Measurements from ENCODE around the gene MASP1.
A peak's percentile ranks its signal among the peaks of the same experiment; 100 is the strongest.

Gene MASP1

DNA sequence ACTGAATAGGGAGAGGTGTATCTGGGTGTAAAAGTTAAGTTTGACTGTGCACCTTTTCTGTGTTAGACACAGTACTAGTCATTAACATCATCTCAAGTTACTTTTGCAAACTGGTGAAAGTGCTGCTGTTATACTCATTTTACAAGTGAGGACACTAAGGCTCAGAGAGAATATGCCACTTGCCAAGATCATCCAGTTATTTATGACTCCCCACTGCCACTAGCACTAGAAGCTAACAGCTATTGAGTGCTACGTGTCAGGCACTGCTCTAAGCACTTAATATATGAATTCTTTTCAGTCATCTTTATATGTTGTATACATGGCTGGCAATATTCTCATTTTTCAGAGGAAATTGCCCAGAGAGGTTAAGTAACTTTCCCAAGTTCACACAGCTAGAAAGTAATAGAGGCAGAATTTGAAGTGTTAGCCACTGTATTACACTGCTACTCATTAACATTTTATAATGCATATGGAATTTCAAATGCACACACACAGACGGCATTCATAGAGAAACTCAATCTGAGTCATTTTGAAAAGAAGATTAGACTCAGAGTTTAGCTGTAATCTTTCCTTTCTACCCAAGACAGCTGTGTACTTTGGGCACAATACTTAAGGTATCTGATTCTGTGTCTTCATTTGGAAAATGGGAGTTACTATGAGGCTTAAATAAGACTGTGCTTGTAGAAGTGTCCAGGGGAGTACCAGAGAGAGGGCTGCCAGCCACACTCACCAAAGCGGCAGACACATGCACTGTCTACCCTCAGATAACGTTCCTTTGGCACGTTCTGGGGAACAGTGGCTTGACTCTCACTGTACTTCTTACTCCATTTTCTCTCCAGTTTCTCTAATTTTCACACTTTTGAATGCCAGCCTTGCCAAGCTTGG, 1.3 kb upstream of the MASP1 start:
- DNase-seq: no peak

DNA sequence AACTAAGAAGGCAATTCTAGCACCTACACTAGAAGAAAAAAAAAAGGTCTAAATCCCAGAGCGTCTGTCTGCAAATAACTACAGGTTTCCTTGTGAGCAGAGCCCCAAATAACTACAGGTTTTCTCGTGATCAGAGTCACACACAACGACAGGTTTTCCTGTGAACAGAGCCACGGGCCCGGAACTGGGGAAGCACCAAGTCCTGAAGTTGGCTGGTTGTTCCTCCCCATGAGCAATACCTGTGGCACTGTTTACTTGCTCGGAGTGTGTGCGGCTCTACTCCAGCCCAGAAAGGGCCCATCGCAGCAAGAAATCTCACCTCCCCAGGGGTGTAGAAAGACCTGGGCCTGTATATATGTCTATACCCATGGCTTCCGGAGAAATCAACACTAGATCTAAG, 644 bp upstream of the MASP1 start:
- DNase-seq: no peak

DNA sequence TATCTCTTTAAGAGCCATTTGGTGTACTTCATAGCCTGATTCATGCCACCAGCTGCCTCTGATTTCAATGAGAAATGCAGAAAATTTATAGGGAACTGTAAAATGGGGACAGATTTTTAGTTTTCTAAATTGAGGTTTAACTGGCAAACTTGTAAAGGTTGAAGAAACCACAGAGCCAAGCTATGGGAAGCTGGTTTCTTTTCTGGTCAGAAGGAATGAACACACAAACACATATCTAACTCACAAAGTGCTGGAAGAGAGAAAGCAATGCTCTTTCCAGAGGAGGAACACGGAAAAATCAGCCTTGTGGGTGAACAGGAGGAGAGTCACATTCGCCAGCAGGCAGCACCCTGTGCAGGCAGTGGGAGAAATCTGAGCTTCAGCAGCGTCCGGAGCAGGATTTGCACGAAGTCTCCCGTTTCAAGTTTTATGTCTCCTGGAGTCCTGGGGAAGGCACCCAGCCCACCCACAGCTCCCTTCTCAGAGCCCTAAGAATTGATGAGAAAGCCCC, 481 bp downstream of the MASP1 start:
- DNase-seq: no peak

DNA sequence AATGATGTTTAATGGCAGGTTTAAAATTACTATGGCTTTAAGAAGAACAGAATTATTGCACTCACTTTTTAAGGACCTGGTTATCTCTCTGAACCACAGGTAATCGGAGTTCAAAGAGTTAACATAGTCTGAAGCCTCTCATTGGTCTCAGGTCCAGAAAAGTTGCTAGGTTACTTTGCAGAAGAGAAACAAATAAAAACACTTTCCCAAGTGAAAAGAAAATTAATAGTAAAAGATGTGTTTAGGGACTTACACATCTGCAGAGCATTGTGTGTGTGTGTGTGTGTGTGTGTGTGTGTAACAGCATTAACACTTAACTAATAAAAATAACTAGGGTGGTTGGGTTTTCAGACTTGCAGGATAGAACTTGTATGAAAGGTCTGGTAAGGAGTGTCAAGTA, 1.0 kb downstream of the MASP1 start:
- DNase-seq: no peak

DNA sequence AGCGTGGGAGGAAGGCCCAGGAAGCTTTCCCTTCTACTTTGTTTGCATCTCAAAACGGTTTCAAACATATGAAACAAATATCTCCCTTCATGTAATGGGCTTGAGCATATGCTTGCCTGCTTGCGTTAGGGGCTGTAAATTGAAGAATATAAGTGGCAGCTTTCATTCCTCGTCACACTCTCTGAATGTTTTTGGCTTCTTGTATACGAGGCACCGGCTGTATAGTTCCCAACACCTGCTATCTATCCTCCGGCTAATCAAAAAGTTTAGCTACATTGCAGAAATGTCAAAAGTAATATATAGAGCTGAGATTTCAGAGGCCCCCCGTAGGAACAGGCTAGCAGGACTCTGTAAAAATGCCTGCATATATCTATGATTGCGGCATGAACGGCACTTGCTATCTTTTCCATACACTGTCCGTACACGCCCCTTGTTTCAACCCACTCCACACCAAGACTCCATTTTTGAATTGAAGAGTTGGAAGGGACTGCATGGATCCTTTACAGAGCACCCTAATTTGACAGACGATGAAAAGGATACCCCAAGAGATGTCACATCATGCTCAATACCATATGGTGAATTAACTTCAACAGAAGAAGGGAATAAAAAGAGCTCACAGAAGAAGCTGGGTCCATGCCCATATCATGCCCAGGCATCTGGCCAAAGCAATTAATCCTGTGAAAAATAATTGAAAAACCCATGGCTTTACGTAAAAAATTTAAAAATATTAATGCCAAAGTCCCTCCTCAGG, 2.5 kb downstream of the MASP1 start:
- DNase-seq: no peak

DNA sequence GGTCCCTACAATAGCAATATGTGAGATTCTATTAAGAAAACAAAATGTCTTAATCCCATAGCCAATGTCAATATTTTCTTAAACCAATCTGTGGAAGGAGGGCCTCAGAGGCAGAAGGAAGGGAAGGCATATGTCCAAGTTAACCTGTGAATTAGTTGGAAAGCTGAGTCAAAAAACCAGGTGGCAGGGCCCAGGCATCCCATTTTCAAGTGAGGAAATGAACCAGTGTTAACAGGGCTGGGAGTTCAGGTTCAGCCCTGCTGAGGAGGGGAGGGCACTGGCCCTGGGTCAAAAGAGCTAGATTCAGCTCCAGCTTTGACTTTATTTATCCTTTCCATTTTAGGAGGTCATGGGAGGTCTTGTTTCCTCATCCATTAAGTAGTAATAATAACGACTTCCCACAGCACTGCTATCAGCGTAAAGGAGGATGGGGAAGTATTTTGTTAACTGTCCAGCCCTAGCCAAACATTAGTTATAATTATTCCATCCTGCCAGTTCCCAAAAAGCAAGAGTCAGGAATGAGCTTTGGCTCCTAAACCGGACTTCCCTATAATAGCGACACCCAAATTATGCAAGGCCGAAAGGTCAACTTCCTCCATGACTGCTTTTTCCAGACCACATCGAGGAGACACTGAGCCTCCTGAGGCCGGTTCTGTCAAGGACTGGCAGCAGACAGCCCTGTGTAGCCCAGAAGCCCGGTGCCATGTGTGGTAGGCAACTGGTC, 3.2 kb downstream of the MASP1 start:
- DNase-seq: no peak

DNA sequence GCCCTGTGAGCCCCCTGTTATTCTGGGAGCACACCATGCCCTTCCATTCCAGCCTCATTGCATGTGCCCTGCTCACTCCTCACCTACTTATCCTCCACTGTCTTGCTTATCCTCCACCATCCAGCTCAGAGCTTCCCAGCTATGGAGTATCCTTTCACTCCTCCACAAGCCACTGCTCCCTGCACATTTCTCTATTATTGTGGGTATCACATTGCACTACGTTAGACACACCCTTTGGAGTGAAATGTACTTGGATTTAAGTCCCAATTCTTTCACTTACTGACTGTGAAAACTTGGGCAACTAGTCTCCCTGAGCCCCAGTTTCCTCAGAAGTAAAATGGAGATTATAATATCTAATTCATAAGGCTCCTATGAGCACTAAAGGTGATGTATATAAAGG, 4.3 kb downstream of the MASP1 start:
- DNase-seq: no peak

DNA sequence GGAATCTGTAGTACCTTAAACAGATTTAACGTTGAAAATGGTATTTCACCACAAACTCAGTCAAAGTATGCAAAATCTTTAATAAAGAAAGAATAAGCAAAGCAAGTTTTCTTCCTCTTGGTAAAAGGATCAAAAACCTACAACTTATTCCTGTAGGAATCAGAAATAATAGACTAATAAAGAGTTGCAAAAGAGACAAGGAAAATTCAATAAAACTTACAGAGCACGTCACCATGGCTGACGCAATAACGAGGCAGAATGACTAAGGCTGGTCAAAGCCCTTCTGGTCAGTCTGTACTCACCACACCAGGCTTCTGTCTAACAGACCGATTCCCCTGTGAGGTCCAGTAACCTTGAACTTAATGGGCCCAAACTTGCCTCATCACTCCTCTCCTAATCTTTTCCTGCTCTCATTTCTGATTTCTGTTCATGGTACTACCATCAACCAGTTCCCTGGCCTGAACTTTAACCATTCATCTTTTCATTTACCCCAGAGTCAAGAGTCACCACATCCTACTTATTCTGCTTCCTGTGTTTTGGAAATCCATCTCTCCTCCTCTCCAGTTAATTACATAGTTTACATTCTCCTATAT, 5.0 kb downstream of the MASP1 start:
- DNase-seq: peak; percentile 6

DNA sequence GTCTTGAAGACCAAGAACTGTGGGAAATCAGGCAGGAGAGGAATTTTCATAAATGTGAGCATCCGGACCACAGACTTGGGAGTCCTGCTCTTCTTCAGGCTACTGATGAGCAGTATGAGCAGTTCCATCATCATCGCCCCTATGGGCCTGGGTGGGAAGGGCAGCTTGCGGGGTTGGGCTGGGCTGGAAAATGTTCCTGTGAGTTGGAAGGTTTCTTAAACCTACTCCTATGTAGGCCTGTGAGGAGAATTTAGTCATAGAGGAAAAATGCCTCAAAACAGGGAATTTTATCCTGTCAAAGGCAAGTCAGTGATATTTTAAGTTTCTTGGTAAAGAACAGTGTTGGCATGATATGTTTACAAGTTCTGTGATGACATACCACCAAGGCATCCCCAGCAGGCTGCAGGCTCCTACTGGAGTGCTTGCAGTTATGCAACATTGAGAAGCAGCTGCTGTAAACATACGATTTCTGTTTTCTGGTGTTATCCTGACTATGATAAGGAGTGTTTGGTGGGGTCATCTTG, 10.3 kb downstream of the MASP1 start:
- peak; percentile 35 for DNase-seq

DNA sequence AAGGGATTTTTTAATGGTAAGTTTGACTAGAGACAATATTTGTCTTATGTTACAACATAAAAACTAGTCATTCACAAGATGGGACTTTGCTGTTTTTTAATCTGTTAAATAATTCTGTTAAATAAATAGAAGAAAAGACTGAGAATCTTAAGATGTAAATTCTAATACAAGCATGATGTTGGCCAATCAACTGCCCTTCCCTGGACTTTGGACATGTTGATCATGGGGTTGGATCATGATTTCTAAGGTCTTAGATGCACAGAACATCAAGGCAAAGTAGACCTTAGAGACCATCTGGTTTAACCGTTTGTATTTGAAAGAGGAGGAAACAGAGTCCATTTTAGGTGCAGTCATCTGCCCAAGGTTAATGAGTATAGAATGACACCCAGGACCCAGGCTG, 10.9 kb downstream of the MASP1 start:
- DNase-seq: no peak

DNA sequence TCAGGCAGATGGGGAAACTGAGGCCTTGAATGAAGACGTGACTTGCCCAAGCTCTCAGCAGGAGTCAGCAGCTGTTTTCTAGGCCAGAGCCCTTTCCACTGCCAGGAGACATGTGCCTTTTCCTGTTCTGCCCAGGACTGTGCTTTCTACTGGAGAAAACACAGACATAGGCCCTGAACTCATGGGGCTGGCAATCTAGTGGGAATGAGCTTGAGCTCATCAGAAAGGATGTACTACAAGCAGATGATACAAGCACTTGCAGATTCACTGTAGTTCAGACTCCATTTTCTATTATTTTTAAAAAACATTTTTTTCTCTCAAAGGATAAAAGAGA, 14.4 kb downstream of the MASP1 start:
- no peak for DNase-seq

DNA sequence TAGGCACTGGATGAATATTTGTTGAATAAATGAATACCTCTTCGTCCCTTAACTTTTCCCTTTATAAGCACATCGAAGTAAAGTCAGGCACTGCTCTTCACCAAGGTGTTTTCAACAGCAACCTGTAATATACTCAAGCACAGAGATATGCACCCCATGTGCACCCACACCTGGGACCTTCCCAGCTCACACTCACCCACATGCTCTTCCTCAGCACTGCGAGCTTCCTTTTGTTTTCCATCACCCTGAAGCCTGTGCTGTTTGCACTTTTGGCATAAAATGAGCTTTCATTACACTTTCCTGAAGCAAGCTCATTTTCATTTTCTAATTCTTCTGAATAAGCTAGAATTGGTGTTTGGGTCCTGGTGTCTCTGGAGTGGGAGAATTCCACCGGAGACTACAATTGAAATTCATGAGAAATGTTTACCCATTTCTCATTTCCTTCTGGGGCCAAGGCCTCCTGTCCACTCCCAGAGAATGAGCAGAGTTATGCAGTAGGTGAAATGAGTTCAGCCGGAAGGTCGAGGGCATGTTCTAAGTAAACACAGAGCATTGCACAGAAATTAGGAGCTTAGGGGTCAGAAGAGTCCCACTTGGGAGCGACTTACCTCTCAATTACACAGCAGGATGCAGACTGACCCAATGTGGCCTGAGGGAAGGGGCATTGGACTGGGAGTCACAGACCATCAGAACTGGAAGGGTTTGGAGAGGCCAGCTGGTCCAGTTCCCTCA, 15.0 kb downstream of the MASP1 start:
- DNase-seq: no peak

DNA sequence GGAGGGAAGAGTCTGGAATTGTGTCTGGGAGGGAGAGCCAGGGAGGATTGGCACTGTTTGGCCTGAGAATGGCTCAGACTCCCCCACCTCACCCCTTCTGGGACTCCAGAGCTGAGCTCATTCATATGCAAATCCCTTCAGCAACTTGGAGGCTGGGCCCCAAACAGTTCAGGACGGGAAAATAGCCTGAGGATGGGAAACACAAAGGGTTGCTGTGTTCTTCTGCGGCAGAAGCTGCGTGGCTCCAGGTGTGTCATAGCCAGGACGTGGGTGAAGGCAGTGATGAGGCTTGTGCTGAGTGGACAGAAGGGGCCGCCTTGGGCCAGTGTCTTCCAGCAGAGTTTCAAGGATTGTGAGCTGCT, 16.6 kb downstream of the MASP1 start:
- no peak for DNase-seq

DNA sequence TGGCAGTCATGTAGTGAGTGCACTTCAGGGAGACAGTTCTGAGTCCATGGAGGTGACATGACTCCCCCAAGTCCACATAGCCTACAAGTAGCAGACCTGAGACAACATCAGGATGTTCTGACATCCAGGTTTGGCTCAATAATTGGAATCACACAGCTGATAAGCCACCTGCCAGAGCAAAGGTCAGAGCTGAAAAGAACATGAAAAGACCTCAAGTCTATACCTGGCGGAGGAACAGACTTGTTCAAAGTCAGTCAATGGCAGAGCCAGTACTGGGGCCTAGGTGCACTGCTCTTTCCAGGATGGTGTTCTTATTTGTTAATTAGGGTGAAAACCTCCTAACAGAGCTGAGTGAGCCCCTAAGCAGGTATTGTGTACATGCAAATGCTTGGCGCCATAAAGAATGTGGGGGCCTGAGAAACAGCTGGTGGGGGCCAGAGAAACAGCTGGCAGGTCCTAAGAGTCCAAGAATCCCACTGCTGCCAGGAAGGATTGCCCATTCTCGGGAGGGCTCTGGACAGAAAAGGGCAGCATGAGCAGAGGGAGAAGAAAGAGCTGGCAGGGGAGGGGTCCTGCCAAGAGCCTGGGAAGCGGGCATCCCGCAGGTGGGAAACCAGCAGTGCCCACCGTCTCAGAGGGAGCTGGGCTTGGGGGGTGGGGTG, 17.1 kb downstream of the MASP1 start:
- DNase-seq: no peak

DNA sequence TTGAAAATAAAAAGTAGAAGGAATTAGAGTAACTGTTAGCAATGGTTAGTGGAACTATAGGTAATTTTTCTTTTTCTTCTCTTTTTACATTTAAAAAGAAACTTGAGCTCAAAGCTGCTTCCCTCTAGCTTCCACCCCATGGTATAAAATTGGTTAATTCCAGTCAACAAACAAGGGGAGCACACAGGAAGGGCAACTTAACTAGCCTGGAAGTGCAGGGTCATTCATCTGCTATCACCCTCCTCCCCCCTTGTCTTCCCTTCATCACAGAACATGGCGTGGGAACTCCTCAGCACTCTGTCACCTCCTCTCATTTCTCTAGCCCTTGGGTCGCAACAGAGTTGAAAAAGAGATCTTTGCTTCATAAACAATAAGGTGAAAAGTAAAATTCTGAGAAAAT, 20.0 kb downstream of the MASP1 start:
- DNase-seq: no peak

DNA sequence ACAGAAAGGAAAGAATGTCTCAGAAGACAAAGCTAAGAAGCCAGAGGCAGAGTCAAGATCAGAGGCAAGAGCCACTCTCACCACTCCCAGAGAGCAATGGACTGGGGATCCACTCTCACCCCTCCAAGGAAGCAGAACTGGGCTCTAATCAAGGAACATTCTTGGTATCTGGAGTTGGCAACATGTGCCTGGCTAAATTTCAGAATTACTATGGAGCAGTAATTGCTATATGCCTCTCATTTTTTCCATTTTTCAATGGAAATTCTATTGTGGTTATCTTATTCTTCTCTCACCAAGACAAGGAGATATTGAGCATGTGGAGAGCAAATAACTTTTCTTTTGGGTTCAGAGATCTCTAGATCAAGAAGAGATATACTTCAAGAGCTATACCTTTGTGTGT, 22.1 kb downstream of the MASP1 start:
- DNase-seq: no peak

DNA sequence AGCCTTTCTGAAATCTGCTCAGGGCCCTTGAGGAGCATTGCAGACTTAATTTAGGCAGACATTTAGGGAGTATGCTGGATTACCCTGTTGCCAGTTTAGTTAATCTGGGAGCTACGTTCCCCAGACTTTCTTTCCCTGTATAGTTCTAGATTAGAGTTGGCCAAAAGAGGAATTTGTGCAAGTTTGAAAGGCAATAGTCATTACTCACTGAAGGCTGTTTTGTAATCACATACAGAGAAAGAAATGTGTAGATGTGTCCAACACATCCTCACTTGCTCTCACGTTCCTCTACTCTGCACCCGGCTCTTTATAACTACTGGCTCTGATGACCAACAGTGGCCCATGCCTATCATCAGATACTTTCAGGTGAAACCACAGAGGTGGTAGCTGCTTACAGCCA, 24.2 kb downstream of the MASP1 start:
- DNase-seq: no peak

DNA sequence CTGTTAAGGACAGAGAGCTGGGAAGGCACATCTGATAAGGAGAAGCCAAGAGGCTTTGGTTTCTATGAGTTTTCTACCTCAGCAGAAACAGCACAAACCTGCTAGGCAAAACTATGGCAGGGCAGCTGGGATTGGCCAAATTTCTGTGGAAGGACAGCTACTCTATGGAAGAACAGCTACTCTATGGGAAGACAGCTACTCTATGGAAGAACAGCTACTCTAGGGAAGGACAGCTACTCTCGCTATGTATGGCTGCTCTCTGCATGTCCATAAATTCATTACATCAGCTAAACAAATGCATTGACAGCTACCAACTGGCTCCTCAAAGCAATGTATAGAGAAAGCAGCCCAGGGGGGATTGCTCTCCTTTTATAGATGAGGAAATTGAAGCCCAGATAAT, 24.8 kb downstream of the MASP1 start:
- DNase-seq: no peak

DNA sequence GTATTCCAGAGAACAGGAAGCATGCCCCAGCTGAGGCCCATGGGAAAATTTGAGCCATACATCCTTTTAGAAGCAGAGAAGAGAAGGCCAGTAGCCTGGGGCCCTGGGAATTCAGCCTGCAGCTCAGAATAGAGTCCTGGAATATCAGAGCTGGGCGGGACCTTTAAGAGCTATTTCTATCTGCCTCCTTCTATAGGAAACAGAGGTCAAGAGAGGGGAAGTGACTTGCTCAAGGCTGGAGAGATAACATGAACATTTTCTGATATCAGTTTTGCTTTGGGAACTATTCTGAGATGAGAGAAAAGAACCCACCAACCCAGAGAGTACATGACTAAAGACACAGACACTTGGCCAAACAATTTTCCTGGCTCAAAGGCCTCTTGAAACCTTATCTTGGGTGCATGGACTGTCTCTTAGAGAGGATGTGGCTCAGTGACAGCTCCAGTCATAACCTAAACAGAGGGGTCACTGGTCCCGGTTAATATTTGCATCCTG, 26.0 kb downstream of the MASP1 start:
- DNase-seq: peak; percentile 33

DNA sequence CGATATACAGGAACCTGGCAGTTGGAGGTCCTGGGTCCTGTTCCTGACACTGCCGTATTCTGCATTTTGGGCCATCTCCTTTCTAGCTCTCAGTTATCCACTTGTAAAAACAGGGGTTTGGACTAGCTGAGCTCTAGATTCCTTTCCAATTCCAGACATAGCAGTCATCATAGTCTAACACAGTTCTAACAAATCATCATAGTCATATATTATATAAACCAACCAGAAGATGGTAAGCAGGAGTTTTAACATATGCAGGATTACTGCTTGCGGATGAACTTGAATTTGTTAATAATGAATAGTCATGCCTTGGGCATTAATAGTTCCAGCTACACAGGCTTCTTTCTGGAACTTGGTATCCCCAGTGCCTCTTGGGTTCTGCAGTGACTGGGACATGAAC, 26.6 kb downstream of the MASP1 start:
- no peak for DNase-seq

DNA sequence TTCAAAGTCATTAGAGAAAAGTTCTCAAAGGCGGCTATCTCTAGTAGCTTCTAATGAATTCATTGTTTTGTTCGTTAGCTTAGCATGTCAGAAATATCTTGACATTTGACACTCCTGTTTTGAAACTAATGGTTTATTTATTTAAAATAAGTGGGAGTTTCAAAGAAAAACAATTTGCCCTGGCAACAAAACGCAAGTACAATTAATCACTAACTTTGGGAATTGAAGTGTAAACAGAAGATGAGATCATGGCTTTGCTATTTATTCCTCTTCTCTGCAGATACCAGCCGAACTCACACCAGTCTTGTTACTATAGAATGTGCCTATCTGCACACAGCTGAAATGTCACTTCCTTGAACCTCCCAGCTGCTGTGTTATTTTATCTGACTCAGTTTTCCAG, 27.5 kb downstream of the MASP1 start:
- DNase-seq: peak; percentile 56

DNA sequence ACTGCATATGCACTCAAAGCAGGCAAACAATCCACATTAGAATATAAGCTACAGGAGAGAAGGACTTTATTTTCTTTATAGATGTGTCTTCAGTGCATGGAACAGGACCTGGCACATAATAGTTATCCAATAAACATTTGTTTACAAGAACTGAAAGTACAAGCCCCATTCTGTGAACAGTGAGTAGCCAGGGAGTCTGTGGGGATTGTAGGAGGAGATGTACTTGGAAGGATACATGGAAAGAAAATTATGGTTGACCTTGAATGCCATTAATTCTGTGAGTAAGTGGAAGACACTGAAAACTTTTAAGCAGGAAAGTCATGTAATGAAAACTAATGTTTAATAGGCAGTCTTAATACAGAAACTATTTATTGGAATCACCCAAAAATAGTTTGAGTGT, 28.3 kb downstream of the MASP1 start:
- no peak for DNase-seq
